ENCODE data around the gene FLCN.

- TF ChIP-seq YY1 (IDR thresholded peaks at IDR 0.05; ENCODE audit: insufficient read depth, insufficient read length) (no peak), ZNF274 (IDR thresholded peaks at IDR 0.05; ENCODE audit: low read depth, low read length) (no peak)
Measured at GRCh38 chr17:17239832-17240231, 2.9 kb upstream of the FLCN start.
